Activated gamma-delta T cell treated with anti-CD3 and anti-CD28 coated beads, Interleukin-2, amount 50 U/mL, for 16 hours (primary cell): ENCODE measurements around the gene ERVMER34-1.

Source experiments
- DNase-seq: peaks from one replicate; pipeline ENCODE4 v3.0.0-alpha.2; 2020; ENCODE audit warnings: low read depth

ERVMER34-1 gene, protein sequence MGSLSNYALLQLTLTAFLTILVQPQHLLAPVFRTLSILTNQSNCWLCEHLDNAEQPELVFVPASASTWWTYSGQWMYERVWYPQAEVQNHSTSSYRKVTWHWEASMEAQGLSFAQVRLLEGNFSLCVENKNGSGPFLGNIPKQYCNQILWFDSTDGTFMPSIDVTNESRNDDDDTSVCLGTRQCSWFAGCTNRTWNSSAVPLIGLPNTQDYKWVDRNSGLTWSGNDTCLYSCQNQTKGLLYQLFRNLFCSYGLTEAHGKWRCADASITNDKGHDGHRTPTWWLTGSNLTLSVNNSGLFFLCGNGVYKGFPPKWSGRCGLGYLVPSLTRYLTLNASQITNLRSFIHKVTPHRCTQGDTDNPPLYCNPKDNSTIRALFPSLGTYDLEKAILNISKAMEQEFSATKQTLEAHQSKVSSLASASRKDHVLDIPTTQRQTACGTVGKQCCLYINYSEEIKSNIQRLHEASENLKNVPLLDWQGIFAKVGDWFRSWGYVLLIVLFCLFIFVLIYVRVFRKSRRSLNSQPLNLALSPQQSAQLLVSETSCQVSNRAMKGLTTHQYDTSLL

DNA sequence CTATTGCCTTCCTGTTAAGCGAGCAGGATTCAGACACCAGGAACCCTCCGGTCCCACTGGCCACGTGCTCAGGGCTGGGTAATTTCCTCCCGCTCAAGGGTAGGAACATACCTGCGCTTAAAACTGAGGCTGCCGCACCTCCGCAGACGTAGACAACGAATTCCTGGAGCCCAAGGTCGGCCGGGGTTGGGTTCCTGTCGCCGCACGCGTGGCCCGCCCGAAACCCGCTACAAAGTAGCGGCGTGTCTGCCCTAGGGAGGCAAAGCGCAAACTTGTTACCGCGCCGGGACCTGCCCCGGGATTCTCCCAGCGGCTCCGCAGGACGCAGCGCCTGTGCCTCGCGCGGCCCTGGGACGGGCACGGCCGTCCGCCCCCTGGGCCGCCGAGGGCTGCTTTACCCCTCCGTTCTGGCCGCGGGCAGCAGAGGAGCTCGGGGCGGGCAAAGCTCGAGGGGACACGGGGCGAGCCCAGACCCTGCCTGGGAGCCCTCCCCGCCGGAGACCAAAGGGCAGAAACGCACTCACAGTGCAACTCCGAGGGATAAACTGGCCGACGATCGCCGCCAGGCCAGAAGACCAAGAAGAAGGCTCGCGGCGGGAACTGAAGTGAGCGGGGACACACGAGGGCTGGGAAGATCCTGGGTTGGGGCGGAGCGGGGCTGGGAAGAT is at the start of gene ERVMER34-1:
Gene ERVMER34-1, minus strand, starts transcription at position 607 of the 668 bp plus-strand sequence. CDS start 5,905 bp downstream, outside the sequence.
- DNase-seq: no peak

DNA sequence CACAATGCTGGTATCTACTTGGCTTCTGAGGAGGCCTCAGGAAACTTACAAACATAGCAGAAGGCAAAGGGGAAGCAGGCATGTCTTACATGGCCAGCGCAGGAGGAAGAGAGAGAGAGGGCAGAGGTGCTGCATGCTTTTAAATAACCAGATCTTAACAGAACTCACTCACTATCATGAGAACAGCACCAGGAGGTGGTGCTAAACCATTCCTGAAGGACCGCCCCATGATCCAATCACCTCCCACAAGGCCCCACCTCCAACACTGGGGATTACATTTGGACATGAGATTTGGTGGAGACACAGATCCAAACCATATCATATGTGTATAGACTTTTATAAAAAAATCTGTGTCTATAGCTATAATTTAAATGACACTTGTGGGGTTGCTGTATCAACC is 48.6 kb upstream of the ERVMER34-1 start:
- DNase-seq: no peak

DNA sequence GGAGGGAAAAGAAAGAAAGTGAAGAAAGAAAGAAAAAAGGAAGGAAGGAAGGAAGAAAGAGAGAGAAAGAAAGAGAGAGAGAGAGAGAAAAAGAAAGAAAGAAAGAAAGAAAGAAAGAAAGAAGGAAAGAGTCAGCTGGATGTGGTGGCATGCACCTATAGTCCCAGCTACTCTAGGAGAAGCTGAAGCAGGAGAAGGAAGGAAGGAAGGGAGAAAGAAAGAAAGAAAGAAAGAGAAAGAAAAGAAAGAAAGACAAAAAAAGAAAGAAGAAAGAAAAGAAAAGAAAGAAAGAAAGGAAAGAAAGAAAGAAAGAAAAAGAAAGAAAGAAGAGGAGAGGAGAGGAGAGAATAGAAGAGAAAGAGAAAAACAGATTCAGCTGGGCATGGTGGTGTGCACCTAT is 44.3 kb upstream of the ERVMER34-1 start:
- DNase-seq: no peak

DNA sequence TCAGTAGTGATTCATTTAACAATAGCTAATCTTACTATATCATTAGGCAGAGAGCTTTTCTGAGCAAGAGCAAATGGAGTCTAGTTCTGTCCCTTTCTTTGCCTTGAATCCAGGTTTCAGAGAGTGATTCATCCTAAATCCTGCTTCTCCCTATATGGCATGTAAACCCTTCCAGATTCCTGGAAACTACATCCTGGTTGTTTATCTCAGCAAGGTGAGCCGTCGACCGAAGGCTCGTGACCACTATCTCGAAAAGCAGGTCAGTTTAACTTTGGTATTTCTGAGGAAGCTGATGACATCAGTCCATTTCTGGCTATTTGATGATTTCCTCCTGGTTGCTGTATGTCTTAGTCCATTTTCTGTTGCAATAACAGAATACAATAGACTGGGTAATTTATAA is 40.7 kb upstream of the ERVMER34-1 start:
- DNase-seq: no peak

DNA sequence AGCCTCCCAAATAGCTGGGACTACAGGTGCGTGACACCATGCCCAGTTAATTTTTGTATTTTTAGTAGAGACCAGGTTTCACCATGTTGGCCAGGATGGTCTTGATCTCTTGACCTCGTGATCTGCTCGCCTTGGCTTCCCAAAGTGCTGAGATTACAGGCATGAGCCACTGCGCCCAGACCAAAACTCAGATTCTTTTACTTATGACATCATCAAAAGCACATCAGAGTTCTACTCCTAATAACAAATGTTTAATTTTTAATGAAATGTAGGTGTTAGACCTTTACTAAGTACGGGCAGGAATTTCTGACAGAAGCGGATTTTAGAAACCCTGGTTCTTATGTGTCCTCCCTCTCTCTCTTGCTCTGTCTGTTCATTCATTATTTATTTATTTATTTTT is 38.5 kb upstream of the ERVMER34-1 start:
- DNase-seq: no peak

DNA sequence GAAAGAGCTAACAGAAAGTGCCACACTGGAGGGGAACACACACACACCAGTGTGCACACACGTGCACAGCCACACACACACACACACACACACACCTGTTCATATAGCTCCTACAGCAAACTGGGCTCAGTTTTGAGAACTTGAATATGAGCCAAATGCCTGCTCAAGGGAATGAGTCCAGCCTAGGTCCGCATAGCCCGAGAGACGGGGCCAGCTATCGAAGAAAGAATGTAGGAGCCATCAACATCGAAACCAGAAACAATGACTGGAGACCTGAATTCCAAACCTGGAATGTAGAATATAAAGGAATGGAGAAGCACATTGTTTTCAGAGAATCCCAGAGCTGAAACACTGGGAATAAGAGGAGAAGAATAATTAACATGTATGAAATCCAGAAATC is 37.6 kb upstream of the ERVMER34-1 start:
- no peak for DNase-seq

DNA sequence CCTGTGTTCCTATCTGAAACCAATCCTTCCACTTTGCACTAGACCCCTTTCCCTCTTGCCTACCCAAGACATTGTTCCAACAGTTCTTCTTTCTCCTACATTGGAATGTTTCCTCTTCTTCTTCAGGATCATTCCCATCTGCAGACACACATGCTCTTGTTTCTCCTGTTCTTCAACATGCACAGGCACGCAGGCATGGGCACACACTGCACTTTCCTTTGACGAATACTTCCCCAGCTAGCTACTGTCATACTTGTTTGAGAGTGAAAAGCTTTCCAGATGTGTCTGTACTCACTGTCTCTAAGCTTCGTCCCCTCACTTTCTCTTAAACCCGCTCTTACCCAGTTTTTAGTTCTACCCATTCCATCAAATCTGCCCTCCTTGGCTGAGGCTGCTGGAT is 31.8 kb upstream of the ERVMER34-1 start:
- no peak for DNase-seq

DNA sequence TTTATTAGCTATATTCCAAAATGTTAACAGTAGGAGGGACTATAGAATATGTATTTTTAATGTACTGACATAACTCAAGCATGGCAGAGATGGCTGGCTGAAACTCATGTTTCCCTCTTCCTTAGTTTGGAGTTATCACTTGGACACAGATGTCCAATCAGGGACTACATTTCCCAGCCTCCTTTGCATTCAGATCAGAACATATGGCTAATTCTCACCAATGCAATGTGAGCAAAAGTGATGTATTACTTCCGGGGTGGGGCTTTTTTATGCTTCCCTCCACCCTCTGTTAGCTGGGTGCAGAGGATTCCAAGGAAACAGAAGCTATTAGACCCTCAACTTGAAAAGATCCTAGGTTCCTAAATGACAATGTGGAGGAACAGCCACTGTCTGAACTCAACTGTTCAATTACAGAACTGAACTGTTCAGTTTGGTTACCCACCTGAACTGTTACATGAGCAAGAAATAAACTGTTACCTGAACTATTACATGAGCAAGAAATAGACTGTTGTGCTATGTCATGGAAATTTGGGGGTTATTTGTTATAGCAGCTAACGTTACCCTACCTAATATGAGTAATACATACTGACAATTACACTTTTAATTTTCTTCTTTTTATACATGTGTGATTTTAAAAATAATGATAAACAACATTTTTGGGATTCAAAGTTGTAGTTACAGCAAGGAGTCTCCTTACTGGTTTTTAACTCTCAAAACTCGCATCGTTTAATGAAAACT is 29.6 kb upstream of the ERVMER34-1 start:
- no peak for DNase-seq

DNA sequence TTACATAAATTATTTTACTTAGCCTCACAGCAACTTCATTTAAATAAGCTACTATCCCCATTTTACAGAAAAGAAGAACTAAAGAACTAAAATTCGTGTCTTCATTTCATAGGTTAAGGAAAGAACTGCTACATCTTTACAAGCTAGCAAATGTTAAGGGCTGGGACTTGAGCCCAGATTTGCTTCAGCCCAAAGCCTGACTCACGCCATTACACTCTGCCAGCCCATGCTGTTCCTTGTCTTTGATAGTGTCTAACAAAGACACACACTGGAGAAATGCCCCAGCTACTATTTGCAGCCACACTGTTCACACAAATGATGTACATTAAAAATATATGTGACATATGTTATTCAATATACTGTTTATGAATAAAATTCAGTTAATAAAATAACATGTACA is 29.0 kb upstream of the ERVMER34-1 start:
- no peak for DNase-seq

DNA sequence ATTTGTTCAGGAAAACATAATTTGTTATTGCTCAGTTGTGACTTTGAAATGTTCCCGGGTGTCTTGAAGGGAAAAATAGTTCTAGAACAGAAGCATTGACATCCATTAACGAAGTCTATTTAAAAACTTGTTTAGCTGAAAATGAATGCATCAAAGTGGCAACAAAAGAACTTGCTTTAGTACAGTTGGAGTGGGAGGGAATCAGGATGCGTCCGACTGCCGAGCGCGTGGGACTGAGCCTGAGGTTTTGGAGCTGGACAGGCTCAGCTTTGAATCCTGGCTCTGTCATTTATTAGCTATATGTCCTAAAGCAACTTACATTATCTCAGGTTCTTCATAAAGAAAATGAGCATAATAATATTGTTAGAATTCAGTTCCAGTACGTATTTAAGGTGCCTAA is 9.0 kb upstream of the ERVMER34-1 start:
- no peak for DNase-seq

DNA sequence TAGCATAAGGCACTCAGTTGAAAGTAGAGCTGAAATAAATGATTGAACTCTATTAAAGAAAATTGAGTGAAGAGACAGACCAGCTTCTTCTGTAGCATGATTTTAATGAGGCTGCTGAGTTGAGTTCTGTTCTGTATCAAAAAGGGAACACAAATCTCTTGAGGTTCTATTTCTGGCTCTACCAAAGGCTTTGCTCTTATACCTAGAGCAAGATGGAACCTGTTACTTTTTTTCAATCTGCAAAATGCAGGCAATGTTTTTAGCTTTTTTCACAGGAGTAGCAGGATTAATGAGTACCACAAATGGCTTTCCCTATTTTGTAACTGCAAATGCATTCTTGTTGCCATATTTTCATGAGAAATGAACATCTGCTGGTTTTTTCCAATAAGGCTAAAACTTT is 4.2 kb upstream of the ERVMER34-1 start:
- DNase-seq: no peak

DNA sequence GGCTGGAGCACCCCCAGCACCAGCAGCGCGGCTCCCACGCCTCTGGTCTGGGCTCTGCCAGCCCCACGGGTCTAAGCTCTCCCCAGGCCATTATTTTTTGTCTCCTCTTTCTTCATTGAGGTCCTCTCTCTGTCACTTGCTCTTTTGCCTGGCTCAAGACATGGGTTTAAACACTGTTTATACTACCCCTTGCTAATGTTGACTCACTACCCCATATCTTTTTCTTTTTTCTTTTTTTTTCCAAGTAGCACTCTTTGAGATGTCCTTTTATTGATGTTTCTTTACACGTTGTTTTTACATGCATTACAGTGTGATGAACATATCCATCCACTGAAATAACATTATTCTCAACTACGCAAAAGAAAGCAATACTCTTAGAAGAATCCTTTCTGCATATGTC is 1.7 kb upstream of the ERVMER34-1 start:
- DNase-seq: no peak

DNA sequence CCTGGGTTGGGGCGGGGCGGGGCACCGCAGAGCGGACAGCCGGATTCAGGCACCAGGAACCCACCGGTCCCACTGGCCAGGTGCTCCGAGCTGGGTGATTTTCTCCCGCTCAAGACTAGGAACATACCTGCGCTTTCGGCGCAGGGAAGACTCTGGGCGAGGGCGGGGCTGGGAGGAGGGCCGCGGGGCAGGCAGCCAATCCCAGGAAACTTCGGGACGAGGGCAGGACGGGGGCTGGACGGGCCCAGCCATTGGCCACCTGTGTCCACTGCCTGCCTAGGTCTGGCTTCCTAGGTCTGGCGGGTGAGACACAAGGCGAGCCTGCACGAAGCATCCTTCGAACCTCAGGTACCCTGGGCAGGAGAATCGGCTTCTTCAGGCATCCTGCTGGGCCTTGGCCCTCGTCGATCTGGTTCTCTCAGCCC is 274 bp upstream of the ERVMER34-1 start:
- DNase-seq: no peak

DNA sequence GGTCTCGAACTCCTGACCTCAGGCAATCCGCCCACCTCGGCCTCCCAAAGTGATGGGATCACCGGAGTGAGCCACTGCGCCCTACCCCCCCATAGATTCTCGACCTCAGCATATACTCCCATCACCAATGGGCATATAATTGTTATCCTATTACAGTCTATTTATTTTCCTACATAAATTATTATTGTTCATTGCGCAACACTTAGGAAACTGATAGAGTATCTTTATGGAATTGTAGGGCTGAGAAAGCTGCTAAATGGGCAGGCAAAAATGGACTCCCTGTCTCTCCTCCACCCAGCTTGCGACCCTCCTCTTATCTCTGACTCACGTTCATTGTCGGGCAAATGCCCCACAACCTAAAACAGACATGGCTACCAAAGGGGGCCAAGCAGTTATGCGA is 1.0 kb downstream of the ERVMER34-1 start:
- no peak for DNase-seq

DNA sequence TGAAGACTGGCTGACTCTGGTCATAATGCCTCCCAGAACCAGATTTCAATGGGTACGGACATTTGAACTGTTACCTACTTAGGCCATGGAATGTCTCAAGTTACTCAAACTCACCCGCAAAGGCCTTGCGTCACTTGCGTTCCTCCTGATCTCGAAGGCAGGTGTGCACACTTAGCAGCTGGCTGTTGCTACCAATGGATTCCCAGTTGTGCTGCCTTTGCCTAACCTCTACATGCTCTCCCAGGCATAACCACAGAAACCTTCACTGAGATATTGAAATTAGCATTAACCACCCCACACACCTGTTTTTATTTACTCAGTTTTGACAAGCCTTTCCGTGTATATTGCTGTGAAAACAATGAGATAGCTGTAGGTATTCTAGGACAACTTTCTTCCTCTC is 2.8 kb downstream of the ERVMER34-1 start:
- DNase-seq: no peak

DNA sequence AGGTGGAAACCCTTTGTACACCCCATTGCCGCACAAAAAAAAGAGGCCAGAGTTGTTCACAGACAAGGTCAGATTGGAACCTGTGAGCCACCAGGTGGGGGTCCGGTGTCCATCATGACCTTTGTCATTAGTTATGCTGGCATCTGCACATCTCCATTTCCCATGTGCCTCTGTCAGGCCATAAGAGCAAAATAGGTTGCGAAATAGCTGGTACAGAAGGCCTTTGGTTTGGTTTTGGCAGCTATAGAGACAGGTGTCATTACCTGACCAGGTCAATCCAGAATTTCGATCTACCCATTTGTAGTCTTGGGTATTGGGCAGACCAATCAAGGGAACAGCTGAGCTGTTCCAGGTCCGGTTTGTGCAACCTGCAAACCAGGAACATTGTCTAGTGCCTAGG is 6.6 kb downstream of the ERVMER34-1 start:
- no peak for DNase-seq

DNA sequence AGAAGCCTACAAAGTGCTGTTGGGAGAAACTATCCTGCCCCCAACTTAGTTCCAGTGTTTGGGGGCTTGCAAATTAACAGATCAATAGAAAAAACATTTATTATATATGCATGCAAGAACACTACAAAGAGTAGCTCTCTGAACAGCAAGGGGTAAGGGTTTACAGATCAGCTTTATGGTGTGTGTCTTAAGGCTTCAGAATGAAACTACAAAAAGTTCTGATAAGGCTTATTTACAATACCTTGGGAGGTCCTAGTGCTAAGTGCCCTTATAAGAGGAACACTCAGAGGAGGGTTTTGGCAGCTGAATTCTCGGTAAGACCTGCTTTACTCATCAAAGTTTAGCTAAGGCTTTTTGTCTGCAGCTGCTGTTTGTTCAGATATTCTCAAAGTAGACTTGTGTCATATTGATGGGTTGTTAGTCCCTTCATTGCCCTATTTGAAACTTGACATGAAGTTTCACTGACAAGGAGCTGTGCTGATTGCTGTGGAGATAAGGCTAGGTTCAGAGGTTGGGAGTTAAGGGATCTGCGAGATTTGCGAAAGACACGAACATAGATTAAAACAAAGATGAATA is 7.7 kb downstream of the ERVMER34-1 start:
- DNase-seq: no peak

DNA sequence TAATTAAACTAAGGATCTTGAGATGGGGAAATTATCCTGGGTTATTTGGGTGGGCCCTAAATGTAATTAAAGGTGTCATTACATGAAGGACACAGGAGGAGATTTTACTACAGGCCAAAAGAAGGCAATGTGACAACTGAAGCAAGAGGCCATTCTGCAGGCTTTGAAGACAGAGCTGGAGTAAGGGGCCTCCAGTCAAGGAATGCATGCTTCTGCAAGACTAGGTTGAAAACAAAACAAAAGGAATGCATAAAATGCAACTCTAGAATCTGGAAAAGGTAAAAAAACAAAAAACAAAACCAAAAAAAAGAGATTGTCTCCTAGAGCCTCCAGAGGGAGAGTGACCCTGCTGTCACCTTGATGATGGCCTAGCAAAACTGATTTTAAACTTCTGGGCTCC is 21.6 kb downstream of the ERVMER34-1 start:
- DNase-seq: no peak

DNA sequence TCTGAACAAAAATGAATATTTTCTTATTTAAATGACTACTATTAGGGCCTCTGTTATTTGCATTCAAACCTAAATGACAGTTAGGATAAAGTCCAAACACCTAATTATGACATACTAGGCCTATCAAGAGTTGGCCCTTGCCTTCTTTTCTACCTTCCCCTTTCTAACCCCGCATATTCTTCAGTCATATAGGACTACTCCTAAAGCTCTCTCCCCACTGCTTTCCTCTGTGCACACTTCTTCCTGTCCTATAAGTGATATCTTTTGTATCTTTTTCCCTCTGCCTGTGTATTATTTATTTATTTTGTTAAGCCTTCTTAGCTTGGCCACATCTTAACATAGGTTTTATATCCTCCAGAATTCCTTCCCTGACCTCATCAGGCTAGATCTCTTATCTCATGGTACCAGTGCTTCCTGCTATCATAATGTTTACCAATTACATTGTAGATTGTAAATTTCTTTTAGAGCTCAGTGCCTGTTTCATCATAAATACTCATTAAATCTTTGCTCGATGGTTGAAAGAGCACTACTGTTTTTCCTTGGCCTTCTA is 22.5 kb downstream of the ERVMER34-1 start:
- DNase-seq: no peak

DNA sequence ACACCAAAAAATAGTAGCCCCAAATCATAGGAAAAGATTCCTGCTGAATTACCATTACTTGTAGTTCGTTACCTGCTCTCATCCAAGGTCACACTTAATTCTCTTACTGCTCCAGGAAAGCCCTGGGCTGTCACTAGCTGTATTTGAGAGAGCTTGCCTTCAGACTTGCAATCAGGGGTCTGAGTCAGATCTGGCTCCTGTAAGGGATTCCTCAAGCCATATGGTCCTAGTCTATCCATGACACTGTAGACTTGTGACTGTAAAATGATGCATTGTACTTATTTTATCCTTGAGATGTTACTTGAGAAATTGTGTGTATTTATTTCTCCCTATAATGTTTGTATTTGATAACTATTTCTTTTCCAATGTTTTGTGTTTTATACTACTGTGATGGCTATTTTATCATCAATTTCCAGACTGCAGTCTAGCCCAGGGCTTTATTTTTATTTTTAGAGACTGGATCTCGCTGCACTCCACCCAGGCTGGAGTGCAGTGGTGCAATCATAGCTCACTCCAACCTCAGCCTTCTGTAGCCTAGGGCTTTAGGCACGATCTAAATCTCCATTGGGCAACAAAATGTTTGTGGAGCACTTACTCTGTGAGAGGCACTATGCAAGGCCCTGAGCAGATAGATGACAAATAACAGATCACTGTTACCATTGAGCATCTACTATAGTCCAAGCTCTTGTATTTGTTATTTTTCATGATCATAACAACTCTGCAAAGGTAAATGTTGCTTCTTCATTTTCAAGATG is 24.2 kb downstream of the ERVMER34-1 start:
- DNase-seq: no peak
